Iris pigment epithelial cell (primary cell): ENCODE results near the gene SFTPB.
A peak's percentile ranks its signal among the peaks of the same experiment; 100 is the strongest.
"Not testable (repeated sequence)": the region's sequence is repeated elsewhere in the genome, so short reads cannot be mapped to it uniquely, and the experiment has no call there.

Experiments
- DNase-seq: peaks from one replicate; pipeline ENCODE4 v3.0.0-alpha.2; 2011; ENCODE audit warnings: low read depth

The SFTPB gene

GRCh38 chr2:85655961-85656417, 12.0 kb downstream of the SFTPB start:
- no peak for DNase-seq

- DNase-seq: no peak
Measured at GRCh38 chr2:85653996-85654395, 14.0 kb downstream of the SFTPB start.

- DNase-seq: no peak
Measured at GRCh38 chr2:85652056-85652455, 15.9 kb downstream of the SFTPB start.

- no peak for DNase-seq
Measured at GRCh38 chr2:85651097-85651496, 16.9 kb downstream of the SFTPB start.

- DNase-seq: no peak
Measured at GRCh38 chr2:85650456-85650855, 17.5 kb downstream of the SFTPB start.

- DNase-seq: peak; percentile 71
Measured at GRCh38 chr2:85649201-85650190, 18.5 kb downstream of the SFTPB start.

GRCh38 chr2:85648619-85649018, 19.4 kb downstream of the SFTPB start:
- peak; percentile 75 for DNase-seq

- DNase-seq: no peak
Measured at GRCh38 chr2:85647823-85648526, 20.0 kb downstream of the SFTPB start.

GRCh38 chr2:85646166-85646565, 21.8 kb downstream of the SFTPB start:
- no peak for DNase-seq

- no peak for DNase-seq
Measured at GRCh38 chr2:85644909-85645308, 23.1 kb downstream of the SFTPB start.

GRCh38 chr2:85642725-85643124, 25.3 kb downstream of the SFTPB start:
- DNase-seq: no peak

- DNase-seq: peak; percentile 50
Measured at GRCh38 chr2:85635636-85636035, 32.4 kb downstream of the SFTPB start.

- no peak for DNase-seq
Measured at GRCh38 chr2:85635011-85635410, 33.0 kb downstream of the SFTPB start.

GRCh38 chr2:85631316-85631715, 36.7 kb downstream of the SFTPB start:
- no peak for DNase-seq

GRCh38 chr2:85628658-85629057, 39.3 kb downstream of the SFTPB start:
- peak; percentile 83 for DNase-seq

GRCh38 chr2:85623991-85624390, 44.0 kb downstream of the SFTPB start:
- DNase-seq: no peak

- DNase-seq: no peak
Measured at GRCh38 chr2:85621338-85621737, 46.7 kb downstream of the SFTPB start.

- no peak for DNase-seq
Measured at GRCh38 chr2:85619617-85620016, 48.4 kb downstream of the SFTPB start.

GRCh38 chr2:85617723-85618122, 50.3 kb downstream of the SFTPB start:
- not testable (repeated sequence) for DNase-seq

- DNase-seq: no peak
Measured at GRCh38 chr2:85615413-85615728, 52.6 kb downstream of the SFTPB start.

GRCh38 chr2:85614757-85615156, 53.2 kb downstream of the SFTPB start:
- not testable (repeated sequence) for DNase-seq

- DNase-seq: no peak
Measured at GRCh38 chr2:85613717-85614515, 54.1 kb downstream of the SFTPB start.
